Activated CD4-positive, alpha-beta T cell treated with anti-CD3 and anti-CD28 coated beads for 24 hours (primary cell): ENCODE results near the gene RBM17.
"Not testable (repeated sequence)": the region's sequence is repeated elsewhere in the genome, so short reads cannot be mapped to it uniquely, and the experiment has no call there.

Experiments
- DNase-seq, 2 donors: peaks; one replicate each; pipeline ENCODE4 v3.0.0-alpha.2; 2020; ENCODE audit warnings: low read depth in 2 of 2

RBM17 gene

GRCh38 chr10:6056411-6057135 lies 32.3 kb upstream of the RBM17 start:
- DNase-seq, result no peak

DNA sequence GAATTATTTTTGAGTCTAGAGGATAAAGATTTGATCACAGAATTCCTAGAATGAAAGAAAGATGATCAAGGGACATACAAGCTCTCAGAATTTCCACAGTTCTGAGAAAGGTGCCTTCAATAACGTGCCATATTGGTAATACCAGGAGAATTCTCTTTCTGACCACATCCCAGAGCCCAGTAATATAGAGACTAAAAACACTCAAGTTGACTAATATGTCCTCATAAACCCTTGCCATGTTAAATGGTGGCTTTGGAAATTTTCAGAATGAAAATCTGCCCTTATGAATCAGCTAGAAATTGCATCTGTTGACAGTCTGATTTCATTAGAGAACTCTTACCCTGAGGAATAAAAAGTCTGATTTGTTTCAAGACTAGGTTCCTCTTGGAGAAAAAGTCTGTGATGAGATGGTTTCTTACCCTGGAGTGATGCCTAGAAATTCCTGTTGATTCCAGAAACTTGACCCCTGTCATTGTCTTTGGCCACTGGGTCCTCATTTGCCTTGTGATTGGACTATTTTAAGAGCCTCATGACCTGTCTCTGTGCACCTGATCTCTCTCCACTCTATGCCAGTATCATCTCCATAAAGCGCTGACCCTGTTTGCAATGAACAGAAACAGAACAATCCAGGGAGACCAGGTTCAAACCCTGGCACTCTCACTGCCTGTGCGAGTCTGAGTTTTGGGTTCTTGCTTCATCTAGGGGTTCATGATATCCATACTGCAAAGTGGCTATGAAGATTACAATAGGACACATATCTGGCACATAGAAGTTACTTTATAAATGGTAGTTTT lies 30.0 kb upstream of the RBM17 start:
- DNase-seq, result no peak

- DNase-seq, result no peak
These were observed 29.3 kb upstream of the RBM17 start for GRCh38 chr10:6059506-6059905.

GRCh38 chr10:6061056-6061455 lies 27.8 kb upstream of the RBM17 start:
- DNase-seq, result no peak

- DNase-seq, result peak in 1 of 2 donors; percentile 56
These were observed 26.6 kb upstream of the RBM17 start, which contains the start of gene IL2RA for GRCh38 chr10:6062101-6062771. TSS of gene IL2RA (minus strand) at chr10:6062367. CDS start at chr10:6062151, 216 bp downstream.

- no peak for DNase-seq
These were observed 24.7 kb upstream of the RBM17 start for GRCh38 chr10:6064119-6064518.

- not testable (repeated sequence) for DNase-seq
These were observed 24.1 kb upstream of the RBM17 start for GRCh38 chr10:6064726-6065125.

DNA sequence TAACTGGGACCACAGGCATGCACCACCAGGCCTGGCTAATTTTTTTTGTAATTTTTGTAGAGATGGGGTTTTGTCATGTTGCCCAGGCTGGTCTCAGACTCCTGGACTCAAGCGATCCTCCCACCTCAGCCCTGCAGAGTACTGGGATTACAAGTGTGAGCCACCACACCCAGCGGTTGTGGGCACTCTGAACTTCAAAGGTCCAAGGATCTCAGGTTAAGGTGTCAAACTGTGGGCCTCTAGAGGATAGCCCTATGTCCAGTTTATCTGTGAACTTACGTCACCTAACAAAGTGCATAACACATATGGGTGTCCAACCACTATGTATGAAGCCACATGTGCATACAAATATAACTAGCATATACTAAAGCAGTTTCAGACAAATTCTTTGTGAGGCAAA lies 23.4 kb upstream of the RBM17 start:
- no peak for DNase-seq

DNA sequence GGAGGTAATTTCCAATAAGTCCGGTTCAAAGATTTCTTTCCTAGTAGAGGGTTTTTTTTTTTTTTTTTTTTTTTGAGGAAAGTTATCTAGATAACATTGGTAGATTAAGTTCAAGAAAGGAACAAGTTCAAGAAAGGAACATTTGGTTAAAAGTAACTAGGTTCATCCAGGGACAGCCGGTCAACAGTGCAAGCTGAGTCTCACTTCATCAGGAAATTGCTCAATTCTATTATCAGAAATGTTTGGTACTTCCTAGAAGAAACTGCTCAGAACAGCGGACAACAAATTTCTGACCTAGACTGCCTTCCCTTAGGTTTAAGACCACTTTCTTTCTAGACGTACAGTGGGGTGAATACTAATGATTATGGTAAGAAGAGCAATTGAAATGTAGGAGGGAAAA lies 23.0 kb upstream of the RBM17 start:
- DNase-seq, result no peak

DNA sequence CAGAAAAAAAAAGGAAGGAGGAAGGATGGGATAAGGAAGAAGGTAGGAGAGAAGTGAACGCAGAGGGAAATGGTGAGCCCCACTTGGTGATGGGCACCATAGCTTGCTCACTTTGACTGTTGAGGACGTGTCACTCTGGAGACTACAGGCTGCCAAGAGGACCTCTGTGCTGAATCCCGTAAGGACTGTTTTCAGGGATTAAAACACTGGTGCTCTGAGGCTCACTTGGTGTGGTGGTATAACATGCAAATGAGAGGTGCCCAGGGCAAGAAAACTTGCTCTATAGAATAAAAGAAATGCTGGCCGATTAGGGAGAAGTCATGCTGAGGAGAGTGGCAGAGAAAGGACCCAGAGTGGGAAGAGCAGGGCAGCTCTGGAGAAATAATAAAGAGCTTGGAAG lies 21.4 kb upstream of the RBM17 start:
- no peak for DNase-seq

GRCh38 chr10:6068006-6068405 lies 20.8 kb upstream of the RBM17 start:
- DNase-seq, result no peak

GRCh38 chr10:6068422-6068821 lies 20.4 kb upstream of the RBM17 start:
- DNase-seq, result no peak

- DNase-seq, result no peak
These were observed 19.5 kb upstream of the RBM17 start for GRCh38 chr10:6069081-6069931.

- peak in 1 of 2 donors; percentile 71 for DNase-seq
These were observed 18.2 kb upstream of the RBM17 start for GRCh38 chr10:6070660-6071059.

DNA sequence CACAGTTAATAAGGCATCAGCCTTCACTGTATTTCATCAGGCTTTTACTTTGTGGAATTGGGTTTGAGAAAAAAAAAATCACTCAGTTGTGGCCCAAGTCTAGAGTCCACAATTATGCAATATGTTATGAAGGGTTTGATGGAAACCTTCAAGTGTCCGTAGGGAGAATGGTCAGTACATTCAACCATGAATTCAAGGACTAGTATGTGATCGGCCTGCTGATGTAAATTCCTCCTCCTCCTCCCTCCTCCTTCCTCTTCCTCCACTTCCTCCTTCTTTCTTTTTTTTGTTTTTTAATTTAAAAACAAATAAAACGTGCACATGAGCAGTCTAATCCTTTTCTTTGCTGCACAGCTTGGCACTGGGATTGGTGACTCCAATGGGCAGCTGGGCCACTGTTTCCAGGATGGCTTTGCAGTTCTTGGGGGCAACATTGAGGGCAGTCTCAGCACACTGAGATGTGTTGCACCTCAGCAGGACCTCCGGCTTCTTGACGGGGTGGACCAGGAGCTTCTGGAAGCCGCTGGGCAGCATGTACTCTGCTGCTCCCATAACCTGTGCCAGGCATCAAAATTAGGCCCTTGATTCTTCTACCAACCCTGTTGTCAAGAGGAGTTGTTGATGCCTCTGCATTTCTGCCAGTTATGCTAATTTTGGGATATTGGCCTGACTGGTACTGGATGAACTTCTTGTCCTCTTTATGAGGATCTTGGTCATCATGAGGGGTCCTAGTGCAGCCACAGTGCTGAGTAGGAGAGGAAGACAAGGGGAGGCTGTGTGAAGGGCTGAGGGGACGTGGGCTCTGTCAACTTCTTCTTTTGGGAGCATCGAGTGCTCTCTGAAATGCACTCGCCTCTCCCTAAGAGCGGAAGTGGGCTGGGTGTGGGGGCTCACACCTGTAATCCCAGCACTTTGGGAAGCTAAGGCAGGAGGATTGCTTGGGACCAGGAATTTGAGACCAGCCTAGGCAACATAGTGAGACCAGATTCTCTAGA lies 17.4 kb upstream of the RBM17 start:
- no peak for DNase-seq

- no peak for DNase-seq
These were observed 16.5 kb upstream of the RBM17 start for GRCh38 chr10:6072215-6072934.

- DNase-seq, result no peak
These were observed 14.1 kb upstream of the RBM17 start for GRCh38 chr10:6074489-6075301.

GRCh38 chr10:6077071-6077675 lies 11.7 kb upstream of the RBM17 start:
- no peak for DNase-seq
